KOPT-K1 (cell line): ENCODE data around the gene COQ8A.

ENCODE experiments used
- H3K27ac ChIP-seq: fragments of 200-600 bp; sonication (generic); 2 replicates; pipeline ENCODE4 v1.5.1; 2016; ENCODE audit warnings: antibody characterized with exemption, mild to moderate bottlenecking, low read depth, low read length; ENCODE audit not compliant: poor library complexity, severe bottlenecking
- H3K36me3 ChIP-seq: fragments of 200-600 bp; sonication (generic); 2 replicates; pipeline ENCODE4 v1.5.1; 2017; ENCODE audit warnings: antibody characterized with exemption, mild to moderate bottlenecking, low read length, moderate library complexity; ENCODE audit not compliant: insufficient read depth
- H3K9me3 ChIP-seq: fragments of 200-600 bp; sonication (generic); 2 replicates; pipeline ENCODE4 v1.5.1; 2017; ENCODE audit warnings: antibody characterized with exemption, low read length, mild to moderate bottlenecking; ENCODE audit not compliant: insufficient read depth, poor library complexity, severe bottlenecking

Gene COQ8A

GRCh38 chr1:226940029-226940805 lies at the start of gene COQ8A:
Gene COQ8A (plus strand): TSS chr1:226940294. CDS start chr1:226961386, 21,092 bp downstream.
- Histone ChIP-seq H3K9me3 (peaks cover 7% of the 10 kb centered on the region), H3K27ac (peak within 1 kb of the TSS; percentile 92), H3K36me3 (no peaks in the 10 kb centered on the region)

DNA sequence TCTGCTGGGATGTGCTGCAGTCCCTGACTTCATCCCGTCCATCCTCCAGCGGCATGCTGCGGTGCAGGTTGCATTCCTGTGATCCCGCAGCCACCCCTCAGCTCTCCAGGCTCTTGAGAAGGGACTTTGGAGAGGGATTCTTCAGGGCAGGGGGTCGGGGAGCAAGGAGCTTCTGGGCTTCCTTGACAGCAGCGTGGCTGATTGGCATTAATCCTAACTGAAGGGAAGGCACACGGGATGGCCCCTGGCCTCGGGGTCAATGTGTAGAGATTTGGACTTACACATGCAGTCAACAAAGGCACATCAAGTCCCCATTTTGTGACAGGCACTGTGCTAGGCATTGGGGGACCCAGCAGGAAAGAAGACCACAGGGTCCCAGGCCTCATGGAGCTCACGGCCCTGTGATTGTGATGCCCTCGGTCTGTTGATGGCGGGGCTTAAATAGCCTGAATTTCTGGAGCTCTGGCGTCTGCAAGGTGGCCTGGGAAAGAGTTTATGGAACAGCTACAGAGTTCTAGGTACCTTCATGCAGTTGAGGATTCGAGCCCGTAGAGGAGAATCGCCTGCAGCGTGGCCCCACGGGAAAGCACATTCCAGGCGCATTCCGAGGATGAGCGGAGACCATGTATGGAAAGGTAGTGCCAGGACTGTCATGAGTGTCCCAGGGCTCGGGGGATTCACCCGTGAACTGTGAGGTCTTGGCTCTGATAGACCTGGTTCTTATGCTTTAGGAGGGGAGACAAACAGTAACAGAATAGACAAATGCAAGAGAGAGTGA lies 49.6 kb upstream of the COQ8A start:
- no peak overlapping the region for H3K27ac ChIP-seq
- no peaks in the 10 kb centered on the region for H3K36me3 ChIP-seq
- no peaks in the 10 kb centered on the region for H3K9me3 ChIP-seq

DNA sequence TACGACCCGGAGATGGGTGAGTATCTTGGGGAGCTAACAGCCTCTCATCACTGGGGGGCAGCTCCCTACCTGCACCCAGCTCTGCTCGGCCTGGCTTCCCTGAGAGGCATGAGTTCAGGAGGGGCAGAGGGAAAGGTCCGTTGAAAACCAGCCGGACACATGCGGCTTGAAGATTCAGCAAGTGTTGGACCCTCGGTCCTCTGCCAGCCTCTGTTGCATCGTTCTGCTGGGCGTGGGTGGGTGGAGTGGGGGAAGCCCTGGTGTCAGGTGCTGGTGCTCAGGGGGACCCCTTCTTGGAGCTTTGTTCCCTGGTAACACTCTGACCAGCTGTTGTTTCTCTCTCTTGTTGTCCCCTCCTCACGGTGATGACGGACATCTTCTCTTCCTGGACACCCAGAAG lies 48.7 kb upstream of the COQ8A start:
- H3K27ac ChIP-seq, result no peak overlapping the region
- no peaks in the 10 kb centered on the region for H3K9me3 ChIP-seq
- no peaks in the 10 kb centered on the region for H3K36me3 ChIP-seq

DNA sequence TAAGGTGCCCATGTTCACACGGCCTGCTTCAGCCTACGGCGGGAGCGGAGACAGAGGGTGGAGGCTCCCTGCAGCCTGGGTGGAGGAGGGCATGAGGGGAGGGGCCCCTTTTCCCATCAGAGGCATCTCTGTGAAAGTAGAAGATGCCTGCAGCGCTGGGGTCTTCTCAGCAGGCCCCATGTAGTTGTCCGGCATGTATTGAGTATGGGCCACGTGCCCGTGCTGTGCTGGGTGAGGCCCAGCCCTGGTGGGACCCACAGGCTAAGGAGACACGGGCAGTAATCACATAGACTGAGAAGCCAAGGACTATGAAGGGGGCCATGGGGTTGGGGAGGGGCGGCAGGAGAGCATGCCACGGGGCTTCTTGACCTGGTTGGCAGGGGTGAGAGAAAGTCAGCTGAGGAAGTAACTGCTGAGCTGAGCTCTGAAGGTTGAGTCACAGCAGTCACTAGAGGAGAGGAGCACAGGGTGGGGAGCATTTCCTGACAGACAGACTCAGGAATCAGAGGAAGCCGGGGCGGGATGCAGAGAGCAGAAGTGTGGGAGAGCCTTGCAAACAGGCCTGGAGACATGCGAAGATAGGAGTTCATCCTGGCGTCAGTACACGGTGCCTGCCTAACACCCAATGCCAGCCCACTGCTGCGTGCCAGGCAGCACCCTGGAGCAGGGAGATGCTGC lies 48.1 kb upstream of the COQ8A start:
- Histone ChIP-seq H3K9me3 (no peaks in the 10 kb centered on the region), H3K36me3 (no peaks in the 10 kb centered on the region), H3K27ac (no peak overlapping the region)

- Histone ChIP-seq H3K27ac (no peak overlapping the region), H3K9me3 (no peaks in the 10 kb centered on the region), H3K36me3 (no peaks in the 10 kb centered on the region)
Observed at GRCh38 chr1:226892524-226892875, 47.6 kb upstream of the COQ8A start.

DNA sequence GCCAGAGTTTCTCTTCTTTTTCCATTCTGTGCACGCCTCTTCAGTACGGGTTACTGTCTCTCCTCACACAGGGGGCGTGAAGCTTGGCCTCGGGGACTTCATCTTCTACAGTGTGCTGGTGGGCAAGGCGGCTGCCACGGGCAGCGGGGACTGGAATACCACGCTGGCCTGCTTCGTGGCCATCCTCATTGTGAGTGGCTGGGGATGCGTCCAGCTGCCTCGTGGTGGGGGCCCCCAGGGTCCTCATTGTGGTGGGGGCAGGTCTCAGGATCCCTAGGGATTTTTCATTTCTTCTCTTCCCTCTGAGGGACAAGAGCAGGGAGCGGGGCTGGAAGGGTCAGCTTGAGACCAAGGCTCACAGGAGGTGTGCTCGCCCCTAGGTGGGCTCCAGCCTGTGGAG lies 46.2 kb upstream of the COQ8A start:
- Histone ChIP-seq H3K36me3 (no peaks in the 10 kb centered on the region), H3K9me3 (no peaks in the 10 kb centered on the region), H3K27ac (no peak overlapping the region)

DNA sequence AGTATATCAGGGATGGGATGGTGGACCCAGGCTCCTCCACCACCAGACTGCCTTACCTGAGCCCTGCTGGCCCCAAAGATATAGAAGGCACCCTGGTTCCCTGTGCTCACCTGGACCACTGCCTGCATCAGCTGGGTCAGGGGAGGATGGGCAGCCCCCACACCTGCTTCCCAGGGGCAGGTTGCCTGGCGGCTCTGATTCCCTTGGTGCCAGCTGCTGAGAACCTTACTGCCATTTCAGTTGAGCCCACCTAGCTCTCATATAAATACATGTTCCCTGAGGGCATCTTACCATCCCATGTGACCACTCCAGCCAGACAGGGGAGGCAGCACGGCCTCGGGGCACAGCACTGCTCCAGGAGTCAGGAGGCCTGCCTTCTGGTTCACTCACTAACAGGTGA lies 45.3 kb upstream of the COQ8A start:
- Histone ChIP-seq H3K36me3 (no peaks in the 10 kb centered on the region), H3K9me3 (no peaks in the 10 kb centered on the region), H3K27ac (no peak overlapping the region)

DNA sequence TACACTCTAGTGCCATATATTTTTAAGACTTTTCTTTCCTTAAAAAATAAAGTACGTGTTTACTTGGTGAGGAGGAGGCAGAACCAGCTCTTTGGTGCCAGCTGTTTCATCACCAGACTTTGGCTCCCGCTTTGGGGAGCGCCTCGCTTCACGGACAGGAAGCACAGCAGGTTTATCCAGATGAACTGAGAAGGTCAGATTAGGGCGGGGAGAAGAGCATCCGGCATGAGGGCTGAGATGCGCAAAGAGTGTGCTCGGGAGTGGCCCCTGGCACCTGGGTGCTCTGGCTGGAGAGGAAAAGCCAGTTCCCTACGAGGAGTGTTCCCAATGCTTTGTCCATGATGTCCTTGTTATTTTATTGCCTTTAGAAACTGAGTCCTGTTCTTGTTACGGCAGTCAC lies 44.5 kb upstream of the COQ8A start:
- H3K27ac ChIP-seq, result no peak overlapping the region
- no peaks in the 10 kb centered on the region for H3K9me3 ChIP-seq
- H3K36me3 ChIP-seq, result no peaks in the 10 kb centered on the region

GRCh38 chr1:226898246-226898645 lies 41.8 kb upstream of the COQ8A start:
- H3K27ac ChIP-seq, result no peak overlapping the region
- no peaks in the 10 kb centered on the region for H3K36me3 ChIP-seq
- no peaks in the 10 kb centered on the region for H3K9me3 ChIP-seq

GRCh38 chr1:226901421-226901820 lies 38.7 kb upstream of the COQ8A start:
- no peaks in the 10 kb centered on the region for H3K36me3 ChIP-seq
- H3K27ac ChIP-seq, result no peak overlapping the region
- no peaks in the 10 kb centered on the region for H3K9me3 ChIP-seq

- no peaks in the 10 kb centered on the region for H3K9me3 ChIP-seq
- H3K27ac ChIP-seq, result no peak overlapping the region
- no peaks in the 10 kb centered on the region for H3K36me3 ChIP-seq
Observed at GRCh38 chr1:226902601-226903000, 37.5 kb upstream of the COQ8A start.

DNA sequence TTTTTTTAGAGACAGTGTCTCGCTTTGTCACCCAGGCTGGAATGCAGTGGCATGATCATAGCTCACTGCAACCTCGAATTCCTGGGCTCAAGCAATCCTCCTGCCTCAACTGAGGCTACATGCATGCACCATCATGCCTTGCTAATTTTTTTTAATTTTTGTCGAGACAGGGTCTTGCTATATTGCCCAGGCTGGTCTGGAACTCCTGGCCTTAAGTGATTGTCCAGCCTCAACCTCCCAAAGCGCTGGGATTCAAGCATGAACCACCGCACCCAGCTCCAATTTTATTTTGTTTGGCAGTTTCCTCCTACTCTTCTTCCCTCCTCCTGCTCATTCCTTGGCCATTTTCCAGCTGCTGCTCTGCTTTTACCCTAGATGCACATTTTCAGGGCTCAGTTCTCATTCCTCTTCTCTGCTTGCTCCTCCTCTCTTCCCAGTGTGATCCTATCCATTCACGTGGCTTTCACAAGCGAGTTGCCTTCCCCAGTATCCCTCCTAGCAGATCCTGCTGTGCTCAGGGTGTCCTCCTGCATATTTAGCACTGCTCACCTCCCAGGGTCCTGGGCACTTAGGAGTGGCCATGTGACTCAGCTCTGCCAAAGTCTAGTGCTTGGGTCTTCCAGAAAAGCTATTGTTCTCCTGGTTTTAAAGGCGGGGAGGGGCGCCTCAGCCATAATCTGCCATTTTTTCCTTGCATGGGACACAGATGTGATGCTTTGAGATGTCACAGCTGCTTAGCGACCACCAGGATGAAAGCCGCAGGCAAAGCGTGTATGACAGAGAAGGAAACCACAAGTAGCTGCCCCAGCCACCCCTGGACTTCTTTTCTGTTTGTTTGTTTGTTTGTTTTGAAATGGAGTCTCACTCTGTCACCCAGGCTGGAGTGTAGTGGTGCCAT lies 36.0 kb upstream of the COQ8A start:
- Histone ChIP-seq H3K9me3 (no peaks in the 10 kb centered on the region), H3K36me3 (no peaks in the 10 kb centered on the region)

GRCh38 chr1:226904772-226905171 lies 35.3 kb upstream of the COQ8A start:
- Histone ChIP-seq H3K27ac (no peak overlapping the region), H3K9me3 (no peaks in the 10 kb centered on the region), H3K36me3 (no peaks in the 10 kb centered on the region)

More for the DNA sequence above, 36.0 kb upstream of the COQ8A start:
- no peak overlapping the region for H3K27ac ChIP-seq

- Histone ChIP-seq H3K27ac (no peak overlapping the region), H3K9me3 (no peaks in the 10 kb centered on the region), H3K36me3 (no peaks in the 10 kb centered on the region)
Observed at GRCh38 chr1:226908419-226908818, 31.7 kb upstream of the COQ8A start.
